HPDE6-E6E7 (cell line): Measurements from ENCODE around the gene GPX3.

Source experiments
- DNase-seq: peaks from one replicate; pipeline ENCODE4 v3.0.0; 2011; ENCODE audit warnings: missing footprints; ENCODE audit errors: extremely low spot score

GPX3 gene

DNA sequence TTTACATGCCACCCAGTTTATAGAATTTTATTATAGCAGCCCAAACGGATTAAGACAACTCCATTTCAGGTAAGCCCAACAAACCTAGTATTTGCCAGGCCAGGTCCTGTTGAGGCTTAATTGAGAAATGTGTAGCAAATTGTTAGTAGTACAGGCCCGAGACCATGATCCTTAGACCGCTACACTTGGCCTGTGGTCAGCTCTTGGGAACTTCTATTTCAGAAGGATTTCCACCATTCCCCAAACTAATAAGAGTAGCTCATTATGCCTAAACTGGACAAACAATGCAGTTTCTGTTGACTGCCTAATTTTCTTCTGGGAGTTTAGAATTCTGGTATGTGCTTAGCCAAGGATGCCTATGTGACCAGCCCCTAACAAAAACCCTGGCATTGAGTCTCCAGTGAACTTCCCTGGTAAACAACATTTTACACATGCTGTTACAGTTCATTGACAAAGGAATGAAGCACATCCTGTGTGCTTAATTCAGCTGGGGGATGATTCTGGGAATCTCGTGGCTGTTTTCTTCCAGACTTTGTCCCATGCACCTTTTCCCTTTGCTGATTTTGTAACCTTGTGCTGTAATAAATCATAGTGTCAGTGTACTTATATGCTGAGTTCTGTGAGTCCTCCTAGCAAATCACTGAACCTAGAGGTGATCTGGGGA, 5.6 kb upstream of the GPX3 start:
- DNase-seq = no peak

DNA sequence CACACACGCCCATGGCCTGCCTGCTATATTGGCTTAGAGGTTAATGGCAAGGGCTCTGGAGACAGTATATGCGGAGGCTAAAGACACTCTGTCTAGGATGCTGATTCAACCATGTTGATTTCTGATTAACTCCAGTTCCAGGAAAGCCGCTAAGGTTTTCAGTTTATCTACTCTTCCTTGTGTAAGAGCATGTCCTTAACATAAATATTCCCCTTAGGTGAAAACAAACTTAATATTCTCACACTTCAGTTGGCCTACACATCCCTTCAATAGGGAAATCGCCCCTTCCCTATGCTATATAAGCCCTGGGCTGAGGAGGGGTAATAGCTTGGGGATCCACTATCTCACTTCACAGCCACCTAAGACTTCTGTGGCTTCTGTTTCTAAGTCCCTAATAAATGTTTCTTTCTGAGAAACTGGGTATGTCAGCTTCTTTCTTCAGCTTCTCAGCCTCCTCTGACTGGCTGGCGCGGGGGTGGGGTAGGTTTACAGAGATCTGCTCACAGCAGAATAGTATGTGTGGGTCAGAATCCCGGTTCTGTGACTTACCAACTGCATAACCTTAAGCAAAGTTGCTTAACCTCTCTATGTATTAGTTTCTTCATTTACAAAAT, 4.3 kb upstream of the GPX3 start:
- DNase-seq = no peak

DNA sequence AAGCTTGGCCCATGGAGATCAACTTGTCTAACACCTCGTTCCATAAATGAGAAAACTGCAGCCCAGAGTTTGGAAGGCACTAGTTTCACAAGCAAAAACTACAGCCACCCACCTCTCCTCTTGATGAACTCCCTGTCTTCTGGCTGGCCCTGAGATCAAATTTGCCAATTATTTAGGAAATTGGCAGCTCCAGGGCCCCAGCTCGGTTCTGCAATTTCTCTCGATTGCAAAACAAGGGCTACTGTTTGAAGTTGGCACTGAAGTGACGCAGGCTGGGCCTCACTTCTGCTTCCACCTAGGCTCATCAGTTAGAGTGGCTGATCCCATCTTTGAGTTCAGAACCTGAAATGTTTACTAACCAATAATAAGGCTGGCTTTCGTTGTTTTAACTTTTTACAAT, 3.7 kb upstream of the GPX3 start:
- DNase-seq = no peak

DNA sequence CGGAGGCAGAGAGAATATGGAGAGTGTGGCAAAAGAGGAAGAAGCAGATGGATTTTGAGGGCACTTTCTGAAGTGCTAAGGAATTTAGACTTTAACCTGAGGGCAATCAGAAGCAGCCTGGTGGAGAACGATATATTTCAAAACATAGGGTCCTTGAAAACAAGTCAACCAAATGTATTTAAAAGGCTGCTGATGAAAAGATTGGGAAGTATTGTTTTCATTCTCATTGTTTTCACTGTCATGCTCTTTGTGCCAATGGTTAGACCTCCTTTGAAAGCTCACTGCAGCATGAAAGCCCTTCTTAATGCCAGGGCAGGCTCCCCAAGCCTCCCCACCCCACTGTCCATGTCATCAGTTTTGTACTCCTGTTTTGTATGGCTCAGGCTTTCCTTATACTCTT, 2.5 kb upstream of the GPX3 start:
- DNase-seq = no peak

DNA sequence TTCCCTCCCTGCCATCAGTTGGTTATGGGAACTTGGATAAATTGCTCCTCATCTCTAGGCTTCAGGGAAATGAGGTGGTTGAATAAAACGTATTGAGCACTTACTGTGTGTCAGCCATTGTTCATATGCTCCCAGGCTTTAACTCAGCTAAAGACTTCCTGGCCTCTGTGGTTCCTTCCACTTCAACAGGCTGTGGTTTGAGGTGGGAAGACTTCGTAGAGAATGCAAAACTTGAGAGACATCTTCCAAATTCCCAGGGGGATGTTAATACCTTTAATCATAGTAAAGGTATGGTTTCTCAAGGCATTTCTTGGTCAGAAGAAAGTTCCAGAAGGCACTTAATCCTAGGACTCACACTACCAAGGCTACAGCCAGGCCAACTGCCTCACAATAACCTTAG, 1.5 kb upstream of the GPX3 start:
- DNase-seq = no peak

DNA sequence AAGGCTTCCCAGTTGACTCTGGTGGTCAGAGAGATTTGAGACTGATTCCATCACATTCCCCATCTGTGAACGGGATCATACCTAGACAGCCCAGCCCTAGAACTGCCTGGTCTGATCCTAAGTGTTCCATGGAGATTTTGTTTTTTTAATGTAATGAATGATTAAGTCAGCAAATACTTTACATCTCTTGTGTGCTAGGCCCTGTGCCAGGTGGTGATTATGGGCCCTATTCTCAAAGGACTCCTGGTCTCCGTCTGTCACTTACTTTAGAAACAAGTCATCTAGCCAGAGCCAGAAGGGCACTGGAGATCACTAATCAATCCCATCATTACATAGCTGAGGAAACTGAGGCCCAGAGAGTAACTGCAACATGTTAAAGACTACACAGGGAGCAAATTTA, 1.1 kb upstream of the GPX3 start:
- DNase-seq = no peak

DNA sequence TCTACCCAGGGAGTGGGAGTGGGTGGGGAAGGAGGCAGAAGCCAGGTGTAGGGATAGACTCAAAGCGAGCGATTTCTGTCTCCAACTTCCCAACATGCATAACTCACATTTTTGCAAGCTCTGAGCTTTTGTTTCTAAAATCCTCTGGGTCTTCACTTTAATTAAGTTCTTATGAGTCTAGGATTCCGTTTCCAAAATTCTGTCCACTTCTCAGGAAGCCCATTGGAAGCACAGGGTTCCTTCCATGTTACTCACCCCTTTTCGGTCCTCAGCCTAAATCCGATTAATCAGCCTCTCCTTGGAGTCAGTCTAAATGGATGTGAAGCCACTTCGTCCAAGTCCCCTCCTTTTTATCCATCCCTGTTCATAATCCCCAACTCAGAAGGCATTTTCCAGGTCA, 1.4 kb downstream of the GPX3 start:
- no peak for DNase-seq

DNA sequence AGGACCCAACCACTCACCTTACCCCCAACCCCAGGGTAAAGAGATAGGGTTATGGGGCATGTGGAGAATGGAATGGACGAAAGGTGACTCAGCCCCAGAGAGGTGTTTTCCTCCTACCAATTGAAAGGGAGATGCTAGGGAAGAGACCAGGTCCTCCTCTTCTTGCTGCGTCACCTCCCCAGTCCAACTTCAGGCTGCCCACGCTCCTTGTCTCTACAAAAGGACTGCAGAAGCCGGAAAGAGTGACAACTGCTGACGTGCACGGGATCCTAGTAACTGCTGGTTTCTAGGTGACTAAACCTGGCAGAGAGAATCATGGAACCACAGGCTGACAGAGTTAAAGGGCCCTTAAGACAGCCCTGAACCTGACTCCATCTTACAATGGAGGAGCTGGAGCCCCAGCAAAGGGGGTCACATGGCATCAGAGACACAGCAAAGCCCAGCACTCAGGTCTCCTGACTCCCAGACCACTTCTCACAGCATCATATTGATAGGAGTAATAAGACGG, 2.2 kb downstream of the GPX3 start:
- DNase-seq = peak; percentile 97

DNA sequence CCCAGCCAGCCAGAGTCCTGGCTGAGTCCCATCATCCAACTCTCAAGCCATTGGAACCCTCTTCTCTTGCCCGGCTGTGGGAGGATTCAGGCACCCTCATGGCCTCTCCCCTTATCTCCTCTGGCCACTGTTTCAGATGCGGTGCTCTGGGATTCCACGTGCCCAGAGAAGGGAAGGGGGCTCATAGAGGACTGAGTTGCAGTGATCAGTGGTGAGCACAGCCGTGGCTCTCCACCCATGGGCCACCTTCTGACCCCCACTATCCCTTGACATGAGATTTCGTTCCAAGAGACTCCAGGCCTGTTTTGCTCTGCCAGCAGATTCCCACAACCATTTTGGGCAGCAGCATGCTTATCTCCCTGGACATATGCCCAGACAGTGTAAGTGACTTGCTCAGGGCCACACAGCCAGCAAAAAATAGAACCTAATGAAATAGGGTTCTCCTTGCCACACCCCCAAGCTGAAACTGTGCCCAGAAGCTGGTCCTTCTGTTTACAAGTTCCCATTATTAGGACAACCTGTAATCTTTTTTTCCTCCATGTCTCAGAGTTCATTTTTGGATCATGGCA, 2.7 kb downstream of the GPX3 start:
- no peak for DNase-seq

DNA sequence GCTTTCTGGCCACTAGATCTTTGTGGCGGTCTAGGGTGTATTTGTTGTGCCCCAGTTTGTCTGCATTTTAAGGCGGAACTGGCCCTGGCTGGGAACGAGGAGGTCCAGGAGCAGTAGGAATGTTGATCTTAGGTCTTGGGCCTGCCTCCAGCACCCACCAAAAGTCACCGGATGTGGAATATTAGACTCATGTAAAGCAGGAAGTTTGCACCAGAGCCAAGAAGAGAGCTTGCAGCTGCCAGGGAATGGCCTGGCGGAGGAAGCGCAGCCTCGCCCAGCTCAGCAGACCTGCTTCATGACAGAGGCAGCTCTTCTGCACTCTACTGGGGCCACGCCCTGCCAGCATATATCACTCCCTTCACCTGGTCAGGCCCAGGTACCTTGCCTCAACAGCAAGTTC, 3.3 kb downstream of the GPX3 start:
- DNase-seq = no peak

DNA sequence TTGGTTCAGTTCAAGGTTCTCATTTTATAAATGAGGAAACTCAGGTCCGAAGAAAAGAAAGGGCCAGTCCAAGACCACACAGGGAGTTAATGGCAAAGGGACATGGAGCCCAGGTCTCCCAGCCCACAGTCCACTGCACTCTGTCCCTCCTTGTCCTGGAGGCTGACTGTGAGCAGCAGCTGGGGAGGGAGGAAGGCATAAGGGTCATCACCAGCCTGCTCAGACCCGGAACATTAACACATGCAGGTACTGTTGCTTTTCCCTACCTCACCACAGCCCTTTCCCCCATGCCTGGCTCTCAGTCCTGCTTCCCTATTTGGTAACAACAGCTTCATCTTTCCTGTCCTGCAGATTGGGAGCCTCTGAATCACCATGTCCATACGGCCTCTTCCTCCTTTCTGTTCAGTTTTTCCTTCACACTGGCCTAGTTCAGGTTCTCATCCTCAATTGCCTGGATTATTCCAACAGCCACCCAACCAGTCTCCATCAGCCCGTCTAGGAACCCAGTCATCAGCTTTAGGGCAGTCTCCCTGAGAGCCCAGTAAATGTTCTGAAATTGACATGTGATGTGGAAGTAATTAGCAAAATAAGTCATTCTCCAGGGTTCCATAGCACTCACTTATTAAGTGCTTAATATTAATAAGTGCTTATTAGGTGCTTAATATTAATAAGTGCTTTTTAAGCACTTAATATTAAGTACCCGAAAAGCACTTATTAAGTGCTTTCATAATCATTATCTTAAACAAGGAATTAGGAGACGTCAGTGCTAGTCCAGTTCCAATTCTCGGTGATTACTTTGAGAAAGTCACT, 4.3 kb downstream of the GPX3 start:
- no peak for DNase-seq

DNA sequence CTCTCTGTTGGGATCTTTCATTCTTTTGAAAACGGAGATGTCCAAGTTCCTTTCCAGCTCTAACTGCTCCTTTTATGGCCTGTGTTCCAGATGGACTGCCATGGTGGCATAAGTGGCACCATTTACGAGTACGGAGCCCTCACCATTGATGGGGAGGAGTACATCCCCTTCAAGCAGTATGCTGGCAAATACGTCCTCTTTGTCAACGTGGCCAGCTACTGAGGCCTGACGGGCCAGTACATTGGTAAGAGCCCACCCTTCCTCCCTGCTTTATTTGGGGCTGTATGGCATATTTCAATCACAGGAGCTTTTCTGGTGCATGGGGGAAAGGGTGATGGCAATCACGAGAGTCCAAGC, 4.8 kb downstream of the GPX3 start:
- no peak for DNase-seq

DNA sequence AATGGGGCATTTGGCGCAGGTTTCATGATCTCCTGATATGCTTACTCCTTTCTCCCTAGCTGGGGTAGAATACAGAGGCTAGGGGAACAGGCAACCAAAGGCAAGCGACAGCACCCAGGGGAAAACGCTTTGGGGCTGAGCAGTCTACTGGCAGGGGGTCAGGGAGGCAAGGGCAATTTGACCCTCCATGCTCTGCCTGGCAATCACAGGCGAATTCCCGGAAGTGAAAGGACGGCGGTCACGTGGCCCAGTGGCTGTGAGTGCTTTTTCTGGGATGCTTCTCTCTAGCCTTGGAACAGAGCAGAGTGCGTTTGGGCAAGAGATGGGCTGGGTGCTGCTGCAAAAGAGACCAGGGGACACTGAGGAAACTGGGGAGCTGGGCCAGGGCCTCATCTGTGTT, 5.7 kb downstream of the GPX3 start:
- no peak for DNase-seq

DNA sequence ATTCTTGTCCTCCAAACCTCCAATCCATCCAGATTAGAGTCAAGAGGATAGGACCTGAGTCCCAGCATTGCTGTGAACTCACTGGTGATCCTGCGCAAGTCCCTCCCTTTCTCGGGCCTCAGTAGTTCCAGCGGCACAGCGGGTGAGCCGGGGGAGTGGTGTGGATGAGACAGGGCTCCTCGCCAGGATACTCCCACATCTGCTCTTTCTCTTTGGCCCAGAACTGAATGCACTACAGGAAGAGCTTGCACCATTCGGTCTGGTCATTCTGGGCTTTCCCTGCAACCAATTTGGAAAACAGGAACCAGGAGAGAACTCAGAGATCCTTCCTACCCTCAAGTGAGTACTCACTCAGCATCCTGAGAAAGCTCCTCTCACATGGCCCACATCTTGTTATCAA, 6.3 kb downstream of the GPX3 start:
- DNase-seq = no peak

DNA sequence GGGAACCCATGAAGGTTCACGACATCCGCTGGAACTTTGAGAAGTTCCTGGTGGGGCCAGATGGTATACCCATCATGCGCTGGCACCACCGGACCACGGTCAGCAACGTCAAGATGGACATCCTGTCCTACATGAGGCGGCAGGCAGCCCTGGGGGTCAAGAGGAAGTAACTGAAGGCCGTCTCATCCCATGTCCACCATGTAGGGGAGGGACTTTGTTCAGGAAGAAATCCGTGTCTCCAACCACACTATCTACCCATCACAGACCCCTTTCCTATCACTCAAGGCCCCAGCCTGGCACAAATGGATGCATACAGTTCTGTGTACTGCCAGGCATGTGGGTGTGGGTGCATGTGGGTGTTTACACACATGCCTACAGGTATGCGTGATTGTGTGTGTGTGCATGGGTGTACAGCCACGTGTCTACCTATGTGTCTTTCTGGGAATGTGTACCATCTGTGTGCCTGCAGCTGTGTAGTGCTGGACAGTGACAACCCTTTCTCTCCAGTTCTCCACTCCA, 7.6 kb downstream of the GPX3 start:
- no peak for DNase-seq

DNA sequence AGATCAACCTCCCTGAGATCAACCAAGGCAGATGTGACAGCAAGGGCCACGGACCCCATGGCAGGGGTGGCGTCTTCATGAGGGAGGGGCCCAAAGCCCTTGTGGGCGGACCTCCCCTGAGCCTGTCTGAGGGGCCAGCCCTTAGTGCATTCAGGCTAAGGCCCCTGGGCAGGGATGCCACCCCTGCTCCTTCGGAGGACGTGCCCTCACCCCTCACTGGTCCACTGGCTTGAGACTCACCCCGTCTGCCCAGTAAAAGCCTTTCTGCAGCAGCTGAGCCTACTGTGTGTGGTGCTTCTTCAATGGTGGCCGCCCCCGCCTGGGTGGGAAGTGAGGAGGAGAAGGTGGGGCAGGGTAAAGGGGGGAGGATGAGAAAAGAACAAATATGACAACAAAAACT, 8.3 kb downstream of the GPX3 start:
- DNase-seq = no peak

DNA sequence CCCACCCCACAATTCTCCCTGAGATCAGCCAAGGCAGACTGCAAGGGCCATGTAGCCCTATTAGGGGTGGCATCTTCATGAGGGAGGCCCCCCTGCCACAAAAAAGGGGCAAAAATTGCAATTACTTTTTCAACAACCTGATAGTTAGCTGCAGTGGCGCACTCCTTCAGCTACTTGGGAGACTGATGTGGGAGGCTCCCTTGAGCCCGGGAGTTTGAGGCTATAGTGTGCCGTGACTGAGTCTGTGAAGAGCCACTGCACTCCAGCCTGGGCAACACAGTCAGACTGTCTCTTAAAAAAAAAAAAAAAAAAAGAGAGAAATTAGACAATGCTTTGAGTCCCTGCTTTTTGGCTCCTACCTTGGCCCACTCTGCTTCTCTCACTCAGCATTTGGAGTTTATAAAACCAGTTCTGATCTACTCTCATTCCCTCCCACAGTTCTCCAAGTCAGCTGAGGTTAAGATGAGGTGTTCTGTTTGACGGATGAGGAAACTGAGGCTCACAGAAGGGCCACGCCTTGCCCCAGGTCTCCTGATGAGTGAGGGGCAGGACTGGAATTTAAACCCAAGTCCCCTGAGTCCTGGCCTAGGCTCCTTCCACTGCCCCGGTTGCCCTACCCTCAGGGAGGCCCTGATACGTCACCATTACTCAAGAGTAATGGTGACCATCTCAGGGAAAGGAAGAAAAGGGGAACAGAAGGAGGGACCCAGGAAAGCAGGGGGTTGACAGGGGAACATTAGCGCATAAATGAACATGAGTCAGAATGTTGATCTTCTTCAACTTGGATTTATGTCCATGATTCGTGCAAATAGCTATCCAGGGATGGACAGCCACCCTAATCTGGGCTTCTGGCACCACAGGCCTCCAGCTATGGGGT, 9.0 kb downstream of the GPX3 start:
- DNase-seq = no peak

DNA sequence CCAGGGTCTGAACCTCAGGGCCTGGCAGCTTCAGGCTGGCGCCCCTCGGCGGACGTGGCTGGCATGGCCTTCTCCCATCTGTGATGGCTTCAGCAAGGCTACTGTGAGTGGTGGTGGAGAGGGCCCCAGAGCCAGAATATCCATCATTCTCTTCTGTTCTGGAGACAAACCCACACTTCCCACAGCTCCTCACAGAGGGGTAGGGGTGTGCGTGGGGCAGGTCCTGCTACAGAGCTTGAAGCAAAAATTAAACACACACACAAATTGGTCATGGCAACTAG, 9.6 kb downstream of the GPX3 start:
- no peak for DNase-seq

DNA sequence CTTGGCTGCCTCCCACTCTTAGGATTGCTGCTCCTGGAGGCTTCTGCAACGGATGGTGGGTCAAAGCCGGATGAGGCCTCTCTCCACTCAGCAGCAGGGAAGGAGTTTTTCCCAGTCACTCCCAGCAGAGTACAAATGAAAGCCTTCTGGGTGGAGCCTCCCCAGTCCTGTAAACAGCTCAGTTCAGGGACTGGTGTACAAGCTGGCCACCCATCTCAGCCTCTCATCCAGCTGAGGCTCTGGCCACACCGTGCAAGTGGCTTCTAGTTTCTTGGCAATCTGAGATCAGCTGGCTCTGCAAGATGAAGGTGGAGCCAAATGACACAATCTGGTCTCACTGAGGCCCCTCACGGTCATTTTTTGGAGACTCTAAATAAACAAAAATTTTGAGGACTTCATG, 10.0 kb downstream of the GPX3 start:
- no peak for DNase-seq

DNA sequence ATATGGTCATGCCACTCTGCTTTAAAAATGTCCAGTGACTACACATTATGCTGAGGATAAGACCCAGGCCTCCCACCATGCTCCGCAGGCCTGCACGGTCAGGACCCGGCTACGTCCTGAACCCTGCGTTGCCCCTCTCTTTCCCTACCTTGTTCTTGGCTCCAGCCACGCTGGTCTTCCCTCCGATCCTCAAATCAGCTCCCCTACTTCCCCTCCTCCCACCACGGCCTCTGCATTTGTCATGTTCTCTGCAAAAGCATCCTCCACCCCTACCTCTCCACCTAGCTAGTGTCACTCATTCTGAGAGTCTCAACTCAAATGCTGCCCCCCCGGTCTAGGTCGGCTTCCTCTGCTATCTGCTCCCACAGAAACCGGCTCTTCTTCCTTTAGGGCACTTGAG, 11.2 kb downstream of the GPX3 start:
- DNase-seq = no peak

DNA sequence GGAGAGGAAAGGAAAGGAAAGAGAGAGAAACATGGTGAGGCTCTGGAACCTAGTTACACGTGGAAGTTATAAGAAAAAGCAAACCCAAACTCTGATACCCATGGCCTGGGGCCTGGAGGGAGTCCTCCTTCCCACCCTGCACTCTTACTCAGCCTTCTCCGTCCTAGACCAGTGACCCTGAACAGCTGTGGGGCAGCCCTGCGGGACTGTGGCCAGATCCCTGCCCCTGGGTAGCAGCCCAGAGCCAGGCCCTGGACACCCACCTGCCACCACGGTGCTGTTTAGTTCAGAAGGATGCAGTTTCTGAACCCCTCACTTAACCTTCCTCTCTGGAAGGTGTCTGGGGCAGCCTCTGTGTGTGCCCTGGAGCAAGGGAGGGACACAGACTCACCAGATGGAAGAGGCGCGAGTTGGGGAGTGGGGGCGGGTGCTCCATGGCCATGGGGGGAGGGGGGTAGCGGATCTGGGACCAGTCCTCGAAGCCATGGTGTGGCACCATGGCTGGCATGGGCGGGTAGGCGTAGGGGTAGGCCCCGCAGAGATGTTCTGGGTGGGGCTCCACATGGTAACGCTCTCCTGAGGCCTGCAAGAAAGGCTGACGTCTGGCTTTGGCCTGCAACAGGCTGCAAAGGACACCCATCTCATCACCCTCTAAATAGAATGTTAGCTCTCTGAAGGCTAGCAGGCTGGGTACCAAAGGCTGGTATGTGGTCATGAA, 13.0 kb downstream of the GPX3 start:
- no peak for DNase-seq
